Superior temporal gyrus (tissue), 1 donor: ENCODE measurements around the gene ACOT12.
"Not testable (repeated sequence)": the region's sequence is repeated elsewhere in the genome, so short reads cannot be mapped to it uniquely, and the experiment has no call there.

Source experiments
- DNase-seq: peaks from one replicate; pipeline ENCODE4 v3.0.0-alpha.2; 2016; ENCODE audit errors: extremely low spot score

Gene ACOT12

DNA sequence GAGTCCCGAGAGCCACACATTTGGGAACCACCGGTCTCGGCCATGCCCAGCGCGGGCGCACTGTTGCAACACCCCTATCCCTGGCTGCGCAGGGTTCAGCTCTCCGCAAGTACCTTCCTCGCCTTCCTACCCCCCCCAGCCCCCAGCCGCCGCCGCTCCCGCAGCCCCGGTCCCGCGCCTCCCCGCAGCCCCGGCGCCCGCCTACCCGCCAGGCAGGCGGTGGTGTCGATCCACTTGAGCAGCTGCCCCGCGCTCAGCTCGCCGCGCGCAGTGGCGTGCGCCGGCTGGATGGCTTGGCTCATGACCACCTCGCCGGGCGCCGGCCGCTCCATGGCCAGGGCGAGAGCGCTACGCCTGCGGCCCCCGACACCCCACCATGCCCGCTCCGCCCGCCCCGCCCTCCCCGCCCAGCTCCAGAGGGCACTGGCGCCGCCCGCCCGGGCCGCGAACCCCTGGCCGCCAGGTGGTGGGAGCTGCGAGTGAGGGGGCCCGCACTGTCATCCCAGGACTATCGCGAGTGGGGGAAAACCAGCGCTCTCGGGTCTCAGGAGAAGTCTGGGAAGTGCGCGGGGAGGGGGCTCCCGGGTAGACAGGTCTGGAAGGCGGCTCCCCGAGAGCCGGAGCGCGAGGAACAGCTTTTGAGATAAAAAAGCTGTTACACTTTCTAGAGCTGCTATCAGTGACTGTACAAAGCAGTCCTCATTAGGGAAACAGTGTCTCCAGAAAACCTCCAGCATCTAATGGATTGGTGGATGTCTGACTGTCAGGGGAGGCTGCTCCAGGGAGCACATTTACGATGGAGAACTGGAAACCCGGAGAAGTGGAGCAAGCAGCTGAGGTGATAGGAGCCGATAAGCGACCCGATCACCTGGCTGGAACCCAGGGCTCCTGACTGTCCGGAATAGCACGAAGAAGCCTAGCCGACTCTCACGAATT is at the start of gene ACOT12:
ACOT12 (minus strand) TSS at position 352 of the 936 bp plus-strand sequence; CDS start at position 332, 20 bp downstream.
- DNase-seq: no peak

DNA sequence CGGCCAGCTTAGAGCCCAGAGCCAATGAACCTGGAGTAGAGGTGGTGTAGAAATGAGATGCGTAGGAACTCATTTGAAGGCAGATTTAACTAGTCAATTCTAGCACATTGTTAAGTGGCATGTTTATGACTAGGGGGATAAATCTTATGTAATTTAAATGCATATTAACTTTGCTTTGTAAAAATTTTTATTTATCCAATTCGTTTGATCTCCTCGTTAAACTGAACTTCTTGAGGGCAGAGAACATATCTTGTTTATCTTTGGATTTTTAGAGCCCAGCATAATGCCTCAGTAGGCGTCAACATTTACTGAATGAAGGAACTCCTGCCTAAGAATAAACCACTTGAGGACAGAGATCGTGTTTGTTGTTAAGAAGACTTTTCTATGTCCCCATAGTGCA is 41.1 kb upstream of the ACOT12 start:
- DNase-seq: no peak

DNA sequence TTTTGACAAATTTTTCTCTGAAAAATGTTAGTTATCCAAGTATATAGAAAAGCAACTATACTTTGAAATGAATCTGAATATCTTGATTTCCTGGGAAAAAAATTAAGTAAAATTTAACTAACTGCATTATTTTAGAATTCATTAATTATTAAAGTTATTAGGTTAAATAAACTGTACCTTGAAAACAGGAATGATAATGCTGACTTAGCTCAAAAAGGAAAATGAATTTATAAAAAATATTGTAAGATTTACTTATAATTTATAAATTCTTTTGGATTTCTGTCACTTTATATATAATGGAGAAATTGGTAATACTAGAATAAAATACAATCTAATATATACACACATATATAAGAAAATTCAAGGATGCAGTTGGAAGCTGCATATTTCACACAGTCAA is 36.1 kb upstream of the ACOT12 start:
- no peak for DNase-seq

DNA sequence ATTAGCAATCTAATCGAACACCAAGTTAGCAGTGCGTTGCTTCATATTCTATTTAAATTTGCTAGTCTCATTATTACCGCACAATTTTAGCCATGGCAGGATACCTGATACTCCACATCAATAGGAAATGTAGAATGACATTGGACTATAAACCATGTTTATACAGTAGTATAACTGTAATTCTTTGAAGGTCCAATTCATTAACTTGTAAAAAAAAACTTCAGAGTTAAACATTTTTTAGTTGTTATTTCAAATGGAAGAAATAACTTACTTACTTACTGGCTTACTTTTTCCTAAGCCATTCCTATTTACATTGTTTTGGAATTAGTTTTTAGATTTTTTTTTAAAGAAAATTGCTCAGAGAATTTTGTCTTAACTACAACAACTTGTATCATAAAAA is 35.4 kb upstream of the ACOT12 start:
- DNase-seq: no peak

DNA sequence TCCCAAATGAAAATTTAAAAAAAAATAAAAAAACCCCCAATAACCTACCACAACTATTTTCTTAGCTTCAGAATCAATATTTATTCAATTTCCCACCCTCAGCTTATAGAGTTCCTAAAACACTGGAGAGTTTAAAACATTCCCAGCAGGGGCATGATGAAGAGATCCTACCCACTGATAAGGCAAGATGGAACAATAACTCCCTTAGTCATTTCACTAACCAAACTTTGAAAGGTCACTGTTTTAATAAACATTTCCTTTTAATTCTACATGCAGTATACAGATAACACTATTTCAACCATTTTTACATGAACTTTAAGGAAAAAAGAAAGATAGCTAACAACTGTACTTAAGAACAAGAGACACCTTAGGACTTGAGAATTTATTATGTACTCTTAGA is 34.9 kb upstream of the ACOT12 start:
- no peak for DNase-seq

DNA sequence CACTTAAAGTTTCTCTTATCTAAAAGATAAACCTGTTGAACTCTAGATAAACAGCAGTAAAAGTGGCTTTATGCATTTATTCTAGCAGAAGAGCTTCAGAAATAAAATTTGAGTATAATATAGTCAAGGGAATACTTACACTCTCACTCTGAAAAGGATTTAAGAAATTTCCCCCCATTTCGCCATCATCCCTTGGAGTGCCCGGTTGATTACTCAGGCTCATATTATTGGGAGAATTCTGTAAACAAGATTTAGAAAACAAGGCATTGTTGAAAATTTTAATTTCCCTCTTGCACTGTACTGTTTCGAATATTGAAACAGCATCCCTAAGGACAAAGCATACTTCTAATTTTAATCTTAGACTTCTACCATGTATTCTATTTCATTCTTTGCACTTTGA is 34.5 kb upstream of the ACOT12 start:
- DNase-seq: no peak

DNA sequence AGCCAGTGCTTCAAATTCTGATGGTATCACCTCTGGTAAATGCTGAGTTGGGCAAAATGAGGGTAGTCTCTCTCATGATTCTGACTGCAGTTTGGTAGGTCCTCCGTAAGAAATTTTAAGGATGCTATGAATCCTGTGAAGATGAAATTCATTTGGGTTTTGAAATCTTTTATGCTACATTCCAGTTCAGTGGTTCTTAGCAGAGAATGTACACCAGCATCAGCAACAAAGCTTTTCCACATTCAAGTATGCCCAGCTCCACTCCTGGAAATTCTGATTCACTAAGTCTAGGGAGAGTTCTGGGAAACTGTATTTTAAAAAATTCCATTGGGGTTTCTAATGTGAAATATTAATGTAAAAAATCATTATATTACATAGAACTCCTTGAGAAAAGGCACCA is 33.6 kb upstream of the ACOT12 start:
- no peak for DNase-seq

DNA sequence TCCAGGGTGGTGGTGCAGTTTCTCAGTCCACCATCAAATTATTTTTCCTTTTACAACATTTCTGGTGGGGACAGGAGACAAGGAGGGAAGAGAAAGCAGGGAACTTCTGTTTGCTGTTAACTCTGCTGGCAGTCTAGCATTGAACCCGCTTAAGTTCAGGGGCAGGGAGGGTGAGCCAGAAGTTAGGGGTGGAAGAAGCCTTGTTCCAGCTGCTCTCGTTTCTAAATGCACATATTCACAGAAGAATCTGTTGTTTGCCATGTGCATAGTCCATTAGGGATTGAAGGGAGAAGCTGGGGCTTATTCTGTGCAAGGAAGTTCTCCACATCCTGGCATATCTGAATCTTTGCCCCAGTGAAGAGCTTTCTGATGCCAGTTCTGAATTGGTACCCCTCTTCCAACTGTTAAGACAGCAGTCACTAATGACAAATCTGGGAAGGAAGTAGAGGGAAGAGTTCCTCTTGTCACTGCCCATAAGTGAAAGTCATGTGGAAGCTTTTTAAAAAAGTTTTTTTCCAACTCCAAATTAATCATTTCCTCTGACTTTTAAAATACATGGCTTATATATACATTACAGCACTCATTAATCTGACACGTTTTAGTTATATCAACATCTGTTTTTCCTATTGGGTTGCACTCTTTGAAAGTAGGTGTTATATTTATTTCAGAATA is 32.6 kb upstream of the ACOT12 start:
- peak; percentile 33 for DNase-seq

DNA sequence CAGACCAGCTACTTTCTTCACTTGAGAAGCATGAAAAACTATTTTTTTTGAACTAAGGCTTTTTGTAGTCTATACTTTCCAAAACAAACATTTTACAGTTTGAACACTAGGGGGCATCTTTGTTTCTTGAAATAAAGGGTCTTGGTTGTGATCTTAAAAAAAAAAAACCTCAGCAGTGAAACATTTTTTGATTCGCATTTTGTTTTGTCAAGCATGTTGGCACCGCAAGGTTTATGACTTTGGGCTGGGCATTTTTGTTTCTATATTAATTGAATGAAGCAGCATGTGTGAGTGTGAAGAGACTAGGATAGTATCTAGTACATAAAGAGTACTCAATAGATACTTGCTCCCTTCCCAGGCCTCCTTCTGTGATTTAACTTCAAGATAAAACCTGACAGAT is 31.6 kb upstream of the ACOT12 start:
- DNase-seq: peak; percentile 88

DNA sequence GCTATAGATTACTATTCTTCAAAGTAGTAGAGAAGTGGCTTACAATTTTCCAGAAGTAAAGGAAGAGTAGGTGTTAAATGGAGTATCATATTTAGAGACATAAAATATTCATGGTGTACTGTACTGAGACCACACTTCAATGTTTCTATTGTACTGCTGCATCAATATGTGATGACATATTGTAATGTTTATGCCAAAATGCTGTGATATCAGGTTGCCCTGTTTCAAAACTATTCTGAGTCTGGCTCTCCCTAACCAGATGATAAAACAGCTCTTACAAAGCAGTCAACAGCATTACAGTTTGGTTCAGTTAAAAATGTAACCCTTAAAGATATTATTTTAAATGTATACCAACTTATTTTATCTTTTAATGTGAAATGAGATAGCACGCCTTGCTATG is 30.8 kb upstream of the ACOT12 start:
- no peak for DNase-seq

DNA sequence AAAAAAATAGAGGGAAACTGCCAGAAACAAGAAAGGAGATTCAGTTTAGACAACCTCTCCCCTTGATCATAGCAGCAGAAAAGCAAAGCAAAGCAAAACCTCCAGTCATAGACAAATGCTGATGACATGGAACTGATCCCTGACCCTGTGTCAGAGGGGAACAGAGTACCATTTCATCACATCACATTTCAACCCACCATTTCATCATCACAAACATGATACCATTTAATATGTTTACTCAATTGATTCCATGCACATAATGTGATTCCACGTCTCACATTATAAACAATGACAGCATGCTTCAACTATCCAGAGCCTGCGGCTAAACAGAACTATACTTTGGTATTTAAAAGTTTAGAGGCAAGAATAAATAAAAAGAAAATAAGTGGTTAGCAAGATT is 28.7 kb upstream of the ACOT12 start:
- DNase-seq: no peak

DNA sequence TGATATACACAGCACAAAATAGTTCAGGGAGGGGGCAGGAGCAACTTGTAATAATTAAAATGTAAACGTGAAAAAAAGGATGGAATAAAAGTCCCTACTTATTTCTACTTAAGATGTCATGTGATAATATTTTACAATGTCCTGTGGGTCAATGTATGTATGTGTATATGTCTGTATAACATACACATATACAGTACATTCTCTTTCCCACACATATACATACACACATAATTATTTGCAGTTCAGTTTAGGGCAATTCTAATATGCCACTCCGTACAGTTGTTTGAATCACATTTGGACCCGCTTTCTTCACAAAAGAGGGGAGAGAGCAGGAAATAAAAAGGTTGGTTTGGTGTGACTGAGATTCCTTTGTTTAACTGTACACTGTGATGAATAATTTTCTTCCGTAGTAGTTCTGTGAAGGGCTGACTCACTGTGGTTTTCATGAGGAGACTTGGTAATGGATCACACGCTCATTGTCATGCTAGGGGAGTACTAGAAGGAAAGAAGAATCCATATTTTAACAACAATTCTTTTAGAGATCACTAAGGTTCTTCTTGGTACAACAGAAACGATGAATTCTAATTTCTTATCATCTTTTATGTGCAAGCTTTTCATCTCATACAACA is 26.2 kb upstream of the ACOT12 start:
- peak; percentile 58 for DNase-seq

DNA sequence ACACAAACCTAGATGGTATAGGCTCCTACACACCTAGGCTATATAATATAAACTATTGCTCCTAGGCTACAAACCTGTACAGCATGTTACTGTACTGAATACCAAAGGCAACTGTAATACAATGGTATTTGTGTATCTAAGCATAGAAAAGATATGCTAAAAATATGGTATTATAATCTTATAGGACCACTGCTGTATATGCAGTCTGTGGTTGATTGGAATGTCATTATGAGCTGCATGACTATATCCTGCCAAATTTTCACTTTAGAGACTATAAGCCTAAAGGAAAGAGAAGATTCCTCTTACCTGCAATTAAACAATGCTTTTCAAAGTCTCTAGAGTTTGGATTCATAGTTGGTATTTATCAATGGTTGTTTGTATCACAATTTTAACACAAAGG is 24.7 kb upstream of the ACOT12 start:
- no peak for DNase-seq

DNA sequence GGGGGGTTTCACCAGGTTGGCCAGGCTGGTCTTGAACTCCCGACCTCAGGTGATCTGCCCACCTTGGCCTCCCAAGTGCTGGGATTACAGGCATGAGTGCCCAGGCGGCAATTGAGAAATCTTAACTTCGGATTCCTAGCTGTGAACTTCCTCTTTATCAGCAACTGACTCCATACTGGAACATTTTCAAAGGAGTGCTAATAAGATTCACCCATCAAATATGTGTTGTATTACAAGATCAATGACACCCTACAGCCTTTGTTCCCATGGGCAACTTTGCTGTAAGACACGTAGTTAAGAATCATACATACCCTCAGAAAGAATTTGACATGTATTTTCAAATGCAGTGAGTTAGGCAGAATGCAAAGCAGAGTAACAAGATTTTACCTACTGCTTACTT is 23.1 kb upstream of the ACOT12 start:
- DNase-seq: no peak

DNA sequence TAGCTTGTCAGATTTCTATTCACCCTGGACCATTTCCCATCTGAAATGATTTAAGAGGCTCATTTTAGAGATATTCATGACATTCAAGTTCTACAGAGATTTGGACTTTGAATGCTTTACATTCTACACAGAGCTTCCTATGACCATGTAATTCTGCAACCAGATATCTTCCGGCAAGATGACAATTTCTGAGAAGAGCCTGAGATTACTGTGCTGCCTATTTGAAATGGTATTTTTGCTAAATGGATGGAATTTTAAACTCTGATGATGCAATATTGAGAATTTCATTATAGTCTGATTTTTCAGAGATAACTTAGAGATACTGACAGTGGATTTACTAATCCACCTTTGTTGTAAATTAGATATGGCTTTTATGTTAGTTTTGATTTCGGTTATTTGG is 16.0 kb upstream of the ACOT12 start:
- DNase-seq: no peak

DNA sequence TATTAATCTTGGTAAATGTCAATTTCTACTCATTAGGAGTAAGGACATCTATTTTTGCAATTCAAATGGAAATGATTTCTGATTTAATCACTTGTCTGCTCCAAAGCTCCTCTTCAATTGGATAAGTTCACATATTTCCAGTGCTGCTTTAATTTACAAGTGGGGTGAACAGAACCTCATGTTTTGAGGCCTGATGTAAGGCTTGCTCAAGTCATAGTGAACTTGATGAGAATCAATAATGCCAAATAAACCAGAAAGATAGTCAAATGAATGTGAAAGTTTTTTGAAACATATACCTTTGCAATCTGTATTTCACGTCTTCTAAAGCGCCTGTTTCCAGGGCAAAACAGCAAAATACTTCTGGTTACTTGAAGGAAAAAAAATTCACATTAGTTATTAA is 15.4 kb upstream of the ACOT12 start:
- DNase-seq: no peak

DNA sequence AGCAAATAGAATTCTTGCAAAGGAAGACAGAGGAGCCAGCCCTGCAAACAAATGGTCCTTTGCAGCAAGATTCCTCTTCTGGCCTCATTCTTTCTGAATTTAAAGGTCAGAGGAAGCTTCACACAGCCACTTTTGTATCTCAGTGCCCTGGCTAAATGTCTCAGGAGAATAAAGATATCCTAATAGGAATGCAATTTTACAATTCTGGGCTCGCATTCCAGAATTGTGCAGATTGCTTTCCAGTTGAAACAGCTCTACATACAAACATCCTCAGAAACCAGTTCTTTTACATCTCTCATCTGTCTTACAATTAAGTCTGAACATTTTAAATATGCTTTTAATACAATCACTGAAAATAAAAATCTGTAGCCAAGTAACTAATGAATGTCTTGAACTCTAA is 14.6 kb upstream of the ACOT12 start:
- no peak for DNase-seq

DNA sequence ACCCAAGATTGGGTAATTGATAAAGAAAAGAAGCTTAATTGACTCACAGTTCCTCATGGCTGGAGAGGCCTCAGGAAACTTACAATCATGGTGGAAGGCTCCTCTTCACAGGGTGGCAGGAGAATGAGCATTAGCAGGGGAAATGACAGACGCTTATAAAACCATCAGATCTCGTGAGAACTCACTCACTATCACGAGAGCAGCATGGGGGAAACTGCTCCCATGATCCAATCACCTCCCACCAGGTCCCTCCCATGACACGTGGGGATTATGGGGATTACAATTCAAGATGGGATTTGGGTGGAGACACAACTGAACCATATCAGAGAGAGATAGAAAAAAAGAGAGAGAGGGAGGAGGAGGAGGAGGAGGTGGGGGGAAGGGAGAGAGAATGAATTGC is 13.9 kb upstream of the ACOT12 start:
- not testable (repeated sequence) for DNase-seq

DNA sequence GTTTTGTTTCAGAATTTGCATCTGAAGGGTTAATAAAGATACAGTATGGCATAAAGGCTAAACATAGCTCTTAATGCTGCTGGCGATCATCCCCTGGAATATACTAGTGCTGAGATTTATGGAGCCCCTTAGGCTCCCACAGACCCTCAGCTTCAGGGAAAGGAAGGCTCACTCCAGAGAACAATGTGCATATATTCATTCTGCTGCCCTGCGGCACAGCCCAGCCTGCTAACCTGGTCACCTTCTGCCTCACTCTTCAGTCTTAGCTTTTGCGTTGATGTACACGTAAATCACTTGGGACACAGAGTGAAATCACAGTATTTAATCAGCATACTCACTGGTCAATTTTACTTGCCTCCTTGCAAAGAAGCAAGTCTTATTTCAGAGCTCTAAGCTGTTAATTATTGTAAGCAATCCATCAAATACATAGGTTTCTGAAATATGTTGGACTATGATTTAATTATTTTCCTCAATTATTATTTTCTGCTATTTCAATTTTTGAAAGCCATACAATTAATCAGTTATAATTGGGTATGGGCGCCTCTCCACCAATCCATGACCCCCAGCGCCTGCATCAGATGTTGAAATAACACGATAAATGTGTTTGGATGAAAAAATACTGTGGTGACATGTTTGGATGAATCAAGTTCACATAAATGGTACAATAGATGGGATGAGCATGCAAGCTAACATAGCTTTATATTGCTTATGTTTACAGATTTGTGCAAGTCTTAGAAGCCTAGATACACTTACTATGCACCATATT is 11.4 kb upstream of the ACOT12 start:
- no peak for DNase-seq

DNA sequence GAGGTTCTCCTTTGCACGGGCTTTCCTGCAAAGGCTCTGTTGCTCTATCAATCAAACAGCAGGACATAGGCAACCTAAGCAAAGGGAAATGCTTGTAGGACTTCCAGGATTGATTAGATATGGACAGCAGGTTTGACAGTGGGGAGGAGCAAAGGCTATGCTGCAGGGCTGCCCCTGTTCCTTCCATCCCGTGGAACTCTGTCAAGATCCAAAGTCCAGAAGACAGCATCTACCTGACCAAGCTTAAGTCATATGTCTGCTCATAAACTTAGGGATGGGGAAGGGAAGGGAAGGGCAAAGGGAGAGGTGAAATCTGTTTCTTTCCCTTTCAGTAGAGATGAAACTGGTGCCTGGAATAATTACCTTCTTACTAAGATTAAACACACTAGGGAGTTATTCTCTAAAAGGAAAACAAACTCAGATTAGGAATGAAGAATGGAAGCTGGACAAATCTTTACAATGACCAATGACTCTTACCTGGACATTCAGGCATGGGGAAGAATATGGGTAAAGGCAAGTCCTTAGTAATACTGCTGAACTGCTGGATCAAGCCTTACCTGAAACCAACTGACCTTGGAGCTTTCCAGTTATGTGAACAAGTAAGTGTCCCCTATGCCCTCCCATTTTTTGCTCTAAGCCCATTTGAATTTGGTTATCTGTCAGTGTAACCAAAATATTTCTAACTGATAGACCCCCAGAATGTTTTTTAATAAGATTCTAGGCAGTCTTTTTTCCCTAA is 8.4 kb upstream of the ACOT12 start:
- no peak for DNase-seq

DNA sequence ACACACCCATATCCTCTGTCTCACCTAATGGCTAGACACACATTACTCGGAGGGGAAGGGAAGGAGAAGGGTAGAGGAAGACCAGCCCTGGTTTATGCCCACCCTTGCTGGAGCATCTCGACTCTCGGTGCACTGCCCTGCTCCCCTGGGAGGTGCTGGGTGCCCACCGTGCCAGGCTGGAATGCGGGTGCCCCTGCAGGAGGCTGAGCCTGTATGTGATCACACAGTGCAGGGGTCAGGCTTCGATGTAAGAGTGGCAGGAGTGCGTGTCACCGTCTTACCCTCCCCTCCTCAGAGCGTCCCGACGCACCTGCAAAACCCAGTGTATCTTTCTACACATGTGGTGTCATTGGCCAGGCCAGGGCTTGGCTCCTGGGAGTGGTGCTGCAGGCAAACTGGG is 7.3 kb upstream of the ACOT12 start:
- DNase-seq: no peak
